ENCODE measurements around the gene CSRP1. TPM values are rescaled to one million over a fixed set of nuclear protein-coding genes. Genes with fewer than 3 reads are reported as not detected.
A peak's percentile ranks its signal among the peaks of the same experiment; 100 is the strongest.

The CSRP1 gene
- total RNA-seq, 6 experiments from 2014 or later, result 54.9 to 158 (median 87.0) TPM

GRCh38 chr1:201489643-201490261 is 17.2 kb downstream of the CSRP1 start:
- 54% methylated on average over 2 of the region's 6 CpGs for WGBS (ENCODE audit: insufficient coverage, low coverage, low lambda C conversion rate, missing lambda C conversion rate)
- H3K27me3 ChIP-seq, result no peaks in the 10 kb centered on the region
- TF ChIP-seq POLR2A (IDR thresholded peaks at IDR 0.05), result no peak
- ATAC-seq (peak in 2 of 4 donors; percentile 4 to 28), DNase-seq (no peak)
- intact Hi-C loops (cut with DNase I), result no loop called here
- H3K36me3 ChIP-seq, result peaks cover 0 to 51% (median 12%) of the 10 kb centered on the region in 4 donors
- peaks cover 0 to 41% (median 8%) of the 10 kb centered on the region in 4 donors for H3K4me1 ChIP-seq
- no peak overlapping the region for H3K4me3 ChIP-seq
- H3K9me3 ChIP-seq, result no peaks in the 10 kb centered on the region
- peak overlapping the region; percentile 22 to 53 (median 49) for H3K27ac ChIP-seq

- ATAC-seq (peak; percentile 65 to 91 (median 82)), DNase-seq (peak; percentile 77 to 90 (median 85))
- Histone ChIP-seq H3K4me3 (no peak overlapping the region), H3K27me3 (no peaks in the 10 kb centered on the region), H3K36me3 (peaks cover 0 to 52% (median 12%) of the 10 kb centered on the region in 4 donors), H3K4me1 (peaks cover 0 to 34% (median 5%) of the 10 kb centered on the region in 4 donors), H3K9me3 (no peaks in the 10 kb centered on the region), H3K27ac (peak overlapping the region; percentile 22 to 53 (median 49))
- 35% methylated on average over 10 of the region's 12 CpGs for WGBS (ENCODE audit: insufficient coverage, low coverage, low lambda C conversion rate, missing lambda C conversion rate)
- TF ChIP-seq POLR2A (IDR thresholded peaks at IDR 0.05) (no peak), CTCF (IDR thresholded peaks at IDR 0.05) (no peak)
- intact Hi-C loops (cut with DNase I), result no loop called here
These were observed 17.9 kb downstream of the CSRP1 start for GRCh38 chr1:201488830-201489589.

GRCh38 chr1:201487742-201488141 is 19.2 kb downstream of the CSRP1 start:
- Histone ChIP-seq H3K27me3 (no peaks in the 10 kb centered on the region), H3K9me3 (no peaks in the 10 kb centered on the region), H3K27ac (no peak overlapping the region), H3K4me1 (peaks cover 0 to 23% (median 4%) of the 10 kb centered on the region in 4 donors), H3K4me3 (no peak overlapping the region), H3K36me3 (peaks cover 0 to 55% (median 12%) of the 10 kb centered on the region in 4 donors)
- intact Hi-C loops (cut with DNase I), result no loop called here
- ATAC-seq (no peak), DNase-seq (no peak)
- TF ChIP-seq POLR2A (IDR thresholded peaks at IDR 0.05) (no peak), CTCF (IDR thresholded peaks at IDR 0.05) (no peak)
- 67% methylated on average over 2 of the region's 2 CpGs for WGBS (ENCODE audit: insufficient coverage, low coverage, low lambda C conversion rate, missing lambda C conversion rate)

GRCh38 chr1:201486187-201486586 is 20.7 kb downstream of the CSRP1 start:
- H3K4me1 ChIP-seq, result peaks cover 0 to 38% (median 13%) of the 10 kb centered on the region in 4 donors
- H3K27me3 ChIP-seq, result no peaks in the 10 kb centered on the region
- no peak overlapping the region for H3K27ac ChIP-seq
- H3K4me3 ChIP-seq, result no peak overlapping the region
- no peaks in the 10 kb centered on the region for H3K9me3 ChIP-seq
- H3K36me3 ChIP-seq, result peaks cover 0 to 55% (median 12%) of the 10 kb centered on the region in 4 donors
- ATAC-seq (no peak), DNase-seq (no peak)
- WGBS (ENCODE audit: insufficient coverage, low coverage, low lambda C conversion rate, missing lambda C conversion rate), result 40% methylated on average over 1 of the region's 3 CpGs
- intact Hi-C loops (cut with DNase I), result no loop called here
- no peak for TF ChIP-seq POLR2A (IDR thresholded peaks at IDR 0.05)
- TF ChIP-seq CTCF (IDR thresholded peaks at IDR 0.05), result no peak

Measured in right lobe of liver (tissue), 6 donors.